CD4-positive, alpha-beta T cell treated with Interleukin-6 at 100 ng/mL for 8 hours (primary cell): ENCODE results near the gene CHMP6.

Experiments used
- DNase-seq: peaks from one replicate; pipeline ENCODE4 v3.0.0-alpha.2; 2020; ENCODE audit warnings: mixed read lengths, low spot score

CHMP6 gene

GRCh38 chr17:80956321-80957190 lies 35.1 kb upstream of the CHMP6 start:
- DNase-seq, result no peak

GRCh38 chr17:80957461-80957941 lies 34.1 kb upstream of the CHMP6 start:
- DNase-seq, result no peak

GRCh38 chr17:80959330-80960036 lies 32.2 kb upstream of the CHMP6 start:
- DNase-seq, result no peak

- DNase-seq, result no peak
These were observed 31.4 kb upstream of the CHMP6 start for GRCh38 chr17:80960037-80960796.

- DNase-seq, result no peak
These were observed 30.7 kb upstream of the CHMP6 start for GRCh38 chr17:80960797-80961452.

GRCh38 chr17:80961541-80962330 lies 29.9 kb upstream of the CHMP6 start:
- DNase-seq, result no peak

- no peak for DNase-seq
These were observed 29.0 kb upstream of the CHMP6 start for GRCh38 chr17:80962356-80963329.

- no peak for DNase-seq
These were observed 27.7 kb upstream of the CHMP6 start for GRCh38 chr17:80963812-80964543.

- DNase-seq, result no peak
These were observed 27.1 kb upstream of the CHMP6 start for GRCh38 chr17:80964544-80964856.

GRCh38 chr17:80964859-80965580 lies 26.6 kb upstream of the CHMP6 start:
- DNase-seq, result no peak

GRCh38 chr17:80965606-80966005 lies 26.0 kb upstream of the CHMP6 start:
- no peak for DNase-seq

GRCh38 chr17:80967404-80967872 lies 24.2 kb upstream of the CHMP6 start:
- no peak for DNase-seq

- DNase-seq, result no peak
These were observed 23.0 kb upstream of the CHMP6 start for GRCh38 chr17:80968602-80969029.

GRCh38 chr17:80969030-80969673 lies 22.5 kb upstream of the CHMP6 start:
- no peak for DNase-seq

- no peak for DNase-seq
These were observed 22.0 kb upstream of the CHMP6 start for GRCh38 chr17:80969674-80970043.

- peak; percentile 41 for DNase-seq
These were observed 21.4 kb upstream of the CHMP6 start for GRCh38 chr17:80970044-80970761.
